ENCODE results near the gene PRSS58.

PRSS58 gene, protein sequence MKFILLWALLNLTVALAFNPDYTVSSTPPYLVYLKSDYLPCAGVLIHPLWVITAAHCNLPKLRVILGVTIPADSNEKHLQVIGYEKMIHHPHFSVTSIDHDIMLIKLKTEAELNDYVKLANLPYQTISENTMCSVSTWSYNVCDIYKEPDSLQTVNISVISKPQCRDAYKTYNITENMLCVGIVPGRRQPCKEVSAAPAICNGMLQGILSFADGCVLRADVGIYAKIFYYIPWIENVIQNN

DNA sequence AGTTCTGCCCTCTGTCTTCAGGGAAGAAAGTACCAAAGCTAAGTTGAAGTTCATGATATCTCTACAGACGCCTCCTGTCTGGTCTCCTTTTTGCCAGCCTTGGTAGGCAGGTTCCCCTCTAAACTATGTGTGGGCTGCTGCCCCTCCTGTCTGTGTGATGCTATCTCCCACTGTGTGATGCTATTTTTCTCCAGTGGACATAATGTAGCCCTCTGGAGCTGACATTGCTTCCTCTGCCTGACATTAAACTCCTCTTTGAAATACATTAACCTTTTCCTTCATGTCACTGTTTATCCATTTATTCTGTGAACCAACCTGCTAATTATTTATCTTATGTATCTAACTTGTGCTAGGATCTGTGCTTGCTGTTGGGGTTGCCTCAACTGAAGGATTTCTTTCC is at the start of gene PRSS58:
Gene PRSS58 (minus strand): TSS at position 101 of the 400 bp plus-strand sequence. CDS start 351 bp downstream, outside the sequence.
- DNase-seq: no peak

DNA sequence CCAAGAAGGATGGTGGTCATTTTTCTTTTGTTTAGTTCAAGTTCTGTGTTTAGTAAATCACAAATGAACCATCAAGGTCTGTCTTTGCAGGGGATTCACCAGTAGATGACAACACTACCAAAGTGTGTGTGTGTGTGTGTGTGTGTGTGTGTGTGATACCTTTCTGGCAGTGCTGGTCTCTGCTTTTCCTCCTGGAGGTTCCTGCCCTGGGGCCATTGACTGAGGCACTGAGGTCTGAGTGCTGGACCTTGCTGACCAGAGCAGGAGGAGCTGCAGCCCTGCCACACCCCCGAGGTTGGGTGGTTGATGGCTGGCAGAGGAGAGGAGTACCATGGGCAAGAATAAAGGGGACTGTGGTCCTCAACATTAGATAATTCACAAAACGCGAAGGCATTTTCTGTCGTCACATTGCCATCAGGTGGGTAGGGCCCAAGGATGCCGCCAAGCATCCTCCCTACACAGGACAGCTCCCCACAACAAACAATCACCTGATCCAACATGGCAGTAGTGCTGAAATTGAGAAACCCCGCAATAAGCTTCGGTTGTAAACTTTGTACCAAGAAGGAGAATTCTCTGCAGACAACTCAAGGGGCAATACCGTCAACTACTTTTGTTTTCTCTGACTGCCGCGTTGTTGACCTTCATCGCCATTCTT is 49.5 kb upstream of the PRSS58 start:
- DNase-seq: no peak

DNA sequence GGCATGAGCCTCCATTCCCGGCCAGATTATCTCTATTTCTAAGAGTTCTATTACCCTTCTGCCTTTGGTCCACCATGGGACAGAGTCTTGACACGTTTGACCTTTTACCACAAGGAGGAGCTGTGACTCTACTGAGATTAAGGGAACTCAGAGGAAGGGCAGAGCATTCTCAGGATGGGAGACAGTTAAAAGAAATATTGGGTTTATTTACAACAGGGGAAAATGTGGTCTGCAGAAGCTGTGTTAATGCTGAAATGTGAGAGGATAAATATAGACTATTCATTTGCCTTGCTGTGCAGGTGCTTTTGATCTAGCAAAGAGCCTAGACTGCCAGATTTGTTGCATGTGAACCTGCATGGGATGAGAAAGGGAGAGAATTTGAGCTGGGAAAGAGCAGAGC is 45.8 kb upstream of the PRSS58 start:
- DNase-seq: peak; percentile 55

DNA sequence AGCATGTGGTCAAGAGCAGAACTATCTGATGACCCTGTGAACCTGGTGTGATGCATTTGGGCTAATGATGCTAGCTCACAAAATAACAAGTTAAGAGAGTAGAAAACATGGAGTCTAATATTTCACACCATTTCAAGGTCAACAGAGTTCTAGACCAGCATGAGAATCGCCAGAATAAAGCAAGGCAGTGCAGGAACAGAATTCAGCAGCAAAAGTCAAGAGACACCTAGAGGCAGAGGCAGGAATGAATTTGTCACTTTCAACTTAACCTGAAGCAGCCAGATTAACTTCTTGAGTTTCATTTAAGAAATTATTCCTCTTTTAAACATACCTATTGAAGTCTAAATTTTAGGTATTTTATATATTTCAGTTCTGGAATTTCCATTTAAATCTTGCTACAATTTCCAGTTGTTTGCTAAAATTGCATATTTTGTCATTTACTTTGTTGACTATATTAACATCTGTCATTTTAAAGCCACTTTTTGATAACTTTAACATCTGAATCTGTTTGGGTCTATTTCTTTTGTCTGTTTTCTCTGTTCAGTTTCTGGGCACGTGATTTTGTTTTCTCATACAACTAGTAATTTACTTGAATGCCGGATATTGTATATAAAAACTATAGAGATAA is 44.2 kb upstream of the PRSS58 start:
- no peak for DNase-seq

DNA sequence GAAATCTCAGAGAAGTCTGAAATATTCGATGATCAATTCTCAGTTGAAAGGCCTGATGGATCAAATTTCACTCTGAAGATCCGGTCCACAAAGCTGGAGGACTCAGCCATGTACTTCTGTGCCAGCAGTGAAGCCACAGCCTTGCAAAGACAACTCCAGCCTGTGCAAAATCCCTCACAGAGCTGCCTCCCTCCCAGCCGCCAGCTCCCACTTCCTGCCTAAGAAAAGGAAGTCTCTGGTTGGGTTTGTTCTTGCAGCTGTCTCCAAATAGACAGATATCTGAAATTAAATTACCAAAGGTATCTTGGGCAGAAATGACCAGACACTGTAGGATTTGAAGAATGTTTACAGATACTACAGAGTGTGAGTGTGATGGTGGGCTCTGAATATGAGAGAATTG is 43.4 kb upstream of the PRSS58 start:
- DNase-seq: no peak

DNA sequence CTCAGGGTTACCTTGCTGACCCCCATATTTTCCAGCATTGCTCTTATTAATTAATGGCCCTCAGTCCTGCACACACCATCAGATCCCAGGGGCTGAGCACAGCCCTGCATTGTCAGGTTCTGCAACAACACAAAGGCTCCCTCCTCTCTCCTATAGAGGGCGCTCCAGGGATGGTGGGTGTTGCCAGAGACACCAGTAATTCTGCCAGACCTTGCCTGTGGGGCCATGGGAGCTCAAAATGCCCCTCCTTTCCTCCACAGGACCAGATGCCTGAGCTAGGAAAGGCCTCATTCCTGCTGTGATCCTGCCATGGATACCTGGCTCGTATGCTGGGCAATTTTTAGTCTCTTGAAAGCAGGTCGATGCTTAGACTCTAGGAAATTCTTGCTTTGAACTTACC is 42.8 kb upstream of the PRSS58 start:
- DNase-seq: peak; percentile 47

DNA sequence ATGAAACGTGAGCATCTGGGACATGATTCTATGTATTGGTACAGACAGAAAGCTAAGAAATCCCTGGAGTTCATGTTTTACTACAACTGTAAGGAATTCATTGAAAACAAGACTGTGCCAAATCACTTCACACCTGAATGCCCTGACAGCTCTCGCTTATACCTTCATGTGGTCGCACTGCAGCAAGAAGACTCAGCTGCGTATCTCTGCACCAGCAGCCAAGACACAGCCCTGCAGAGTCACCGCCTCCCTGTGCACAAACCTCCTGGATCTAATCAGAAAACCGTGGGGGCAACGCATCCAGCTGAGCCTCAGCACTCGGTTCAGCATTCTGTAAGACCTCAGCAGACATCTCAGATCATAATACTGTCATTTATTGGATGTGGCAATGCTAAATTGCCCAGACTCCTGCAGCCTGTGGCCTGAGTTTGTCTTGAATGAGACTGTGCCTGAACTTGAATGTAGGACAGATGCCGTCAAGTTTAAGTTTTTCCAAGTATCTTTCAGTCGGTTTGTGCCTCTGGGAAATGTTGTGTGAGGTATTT is 41.5 kb upstream of the PRSS58 start:
- DNase-seq: no peak

DNA sequence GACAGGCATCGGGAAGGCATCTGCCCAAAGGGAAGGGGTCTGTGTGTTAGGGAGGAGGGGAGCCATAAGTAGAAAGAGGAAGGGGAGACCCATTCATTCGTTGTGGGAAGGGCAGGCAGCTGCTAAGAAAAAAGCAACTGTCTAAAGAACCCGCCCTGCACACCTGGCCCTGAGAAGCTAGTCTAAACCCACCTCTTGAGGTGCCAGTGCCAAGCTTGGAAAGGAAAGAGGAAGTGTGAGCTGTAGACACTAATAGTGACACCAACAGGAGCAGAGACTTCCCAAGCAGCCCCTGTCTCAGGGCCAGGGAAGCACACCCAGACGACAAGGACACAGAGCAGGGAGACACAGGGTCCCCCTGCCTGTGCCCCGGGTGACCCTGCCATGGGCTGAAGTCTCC is 40.8 kb upstream of the PRSS58 start:
- DNase-seq: no peak

DNA sequence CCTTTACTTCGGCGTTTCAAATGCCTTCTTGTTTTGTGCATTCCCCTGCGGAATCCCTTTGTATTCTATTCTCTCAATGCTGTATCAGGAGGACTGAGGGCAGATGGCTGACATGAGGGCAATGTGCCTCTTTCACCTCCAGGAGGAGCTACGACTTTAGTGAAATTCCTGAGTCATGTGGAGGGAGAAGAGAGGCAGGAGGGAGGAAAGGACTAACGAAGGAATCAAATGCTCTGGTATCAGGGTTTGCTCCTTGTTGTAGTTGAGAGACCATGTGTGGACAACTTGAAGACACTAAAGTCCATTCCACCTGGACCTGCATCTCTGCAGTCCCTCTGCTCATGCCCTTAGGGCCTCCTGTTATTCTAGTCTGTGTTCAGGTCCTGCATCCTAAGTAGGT is 40.2 kb upstream of the PRSS58 start:
- DNase-seq: peak; percentile 12

DNA sequence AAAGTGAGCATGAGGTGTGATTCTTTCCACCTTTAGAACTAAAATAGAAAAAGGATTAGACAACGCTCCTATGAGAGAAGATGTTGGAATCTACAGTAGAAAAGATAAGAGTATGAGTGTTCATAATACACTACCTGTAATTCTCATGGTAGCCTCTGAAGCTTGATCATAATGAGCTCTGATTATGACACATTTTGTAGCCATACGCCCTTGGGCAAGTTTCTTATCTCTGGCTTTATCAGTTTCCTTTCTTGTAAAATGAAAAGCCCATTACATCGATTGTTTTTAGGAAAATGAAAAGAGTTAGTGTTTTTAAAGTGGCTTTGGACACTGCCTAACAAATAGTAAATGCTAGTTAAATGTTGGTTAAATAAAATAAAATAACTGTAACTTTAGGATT is 22.4 kb upstream of the PRSS58 start:
- DNase-seq: no peak

DNA sequence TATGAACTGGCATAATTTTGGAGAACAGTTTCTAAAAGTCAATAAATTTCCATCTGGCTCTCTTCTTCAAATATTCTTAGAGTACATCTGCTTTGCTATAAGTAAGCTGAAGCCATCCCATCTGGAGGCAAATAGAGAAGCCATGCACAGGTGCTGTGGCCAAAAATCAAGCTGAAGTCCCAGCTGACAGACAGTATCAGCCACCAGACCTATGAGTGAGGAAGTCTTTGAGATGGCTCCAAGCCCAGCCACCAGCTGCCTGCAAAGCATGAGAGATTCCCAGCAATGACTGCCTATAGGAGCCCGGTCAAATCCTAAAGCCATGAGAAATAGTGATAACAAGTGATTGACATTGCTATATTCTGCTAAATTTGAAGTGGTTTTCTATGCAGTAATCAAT is 21.7 kb upstream of the PRSS58 start:
- DNase-seq: no peak

DNA sequence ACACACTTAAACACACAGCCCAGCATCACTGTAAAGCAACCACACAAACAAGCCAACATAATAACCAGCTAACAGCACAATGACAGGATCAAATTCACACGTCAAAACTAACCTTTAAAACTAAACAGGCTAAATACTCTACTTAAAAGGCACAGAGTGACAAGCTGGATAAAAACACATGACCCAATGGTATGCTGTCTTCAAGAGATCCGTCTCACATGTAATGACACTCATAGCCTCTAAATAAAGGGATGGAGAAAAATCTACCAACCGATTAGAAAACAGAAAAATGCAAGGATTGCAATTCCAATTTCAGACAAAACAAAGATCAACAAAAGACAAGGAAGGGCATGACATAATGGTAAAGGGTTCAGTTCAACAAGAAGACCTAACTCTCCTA is 17.2 kb upstream of the PRSS58 start:
- no peak for DNase-seq

DNA sequence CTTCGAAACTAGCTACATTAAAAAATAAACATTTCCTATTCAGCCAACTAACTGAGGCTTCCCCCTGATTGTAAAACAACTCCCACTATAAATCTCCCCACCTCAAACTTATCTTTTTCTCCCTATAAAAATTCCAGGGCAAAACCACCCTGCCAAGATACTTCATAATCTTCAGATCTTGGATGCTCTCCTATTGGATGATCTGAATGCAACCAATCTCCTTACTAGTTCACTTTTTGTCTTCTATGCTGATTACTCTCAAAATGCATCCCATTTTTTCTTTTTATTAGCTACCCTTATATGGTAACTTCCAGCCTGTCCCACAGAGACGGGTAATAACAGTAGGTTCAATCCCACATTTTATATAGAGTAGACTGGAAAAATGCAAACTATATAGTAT is 15.0 kb upstream of the PRSS58 start:
- no peak for DNase-seq

DNA sequence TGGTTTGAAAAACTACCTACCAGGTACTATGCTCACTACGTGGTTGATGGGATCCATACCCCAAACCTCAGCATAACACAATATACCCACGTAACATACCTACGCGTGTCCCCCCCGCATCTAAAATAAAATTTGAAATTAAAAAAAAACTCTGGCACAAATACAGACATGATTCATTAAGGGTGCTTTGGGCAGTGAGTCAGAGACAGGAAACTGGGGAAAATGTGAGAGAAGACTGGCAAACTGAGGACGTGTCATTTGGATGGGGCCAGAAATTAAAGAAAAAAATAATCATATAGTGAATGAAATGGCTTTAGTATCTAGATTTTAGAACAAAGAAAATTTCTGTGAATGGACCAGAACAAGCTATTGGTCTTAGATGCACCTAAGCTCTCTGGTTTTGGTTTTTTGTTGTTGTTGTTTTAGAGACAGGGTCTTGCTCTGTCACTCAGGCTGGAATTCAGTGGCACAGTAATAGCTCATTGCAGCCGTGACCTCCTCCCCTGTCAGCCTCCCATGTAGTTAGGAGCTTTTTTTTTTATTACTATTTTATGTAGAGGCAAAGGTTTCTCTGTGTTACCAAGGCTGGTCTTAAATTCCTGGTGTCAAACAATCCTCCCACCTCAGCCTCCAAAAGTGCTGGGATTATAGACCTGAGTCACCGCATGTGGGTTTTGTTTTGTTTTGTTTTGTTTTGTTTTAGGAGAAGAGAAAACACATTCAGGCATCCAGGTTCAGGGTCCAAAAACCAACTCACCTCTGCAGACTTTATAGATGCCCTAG is 5.9 kb upstream of the PRSS58 start:
- no peak for DNase-seq

DNA sequence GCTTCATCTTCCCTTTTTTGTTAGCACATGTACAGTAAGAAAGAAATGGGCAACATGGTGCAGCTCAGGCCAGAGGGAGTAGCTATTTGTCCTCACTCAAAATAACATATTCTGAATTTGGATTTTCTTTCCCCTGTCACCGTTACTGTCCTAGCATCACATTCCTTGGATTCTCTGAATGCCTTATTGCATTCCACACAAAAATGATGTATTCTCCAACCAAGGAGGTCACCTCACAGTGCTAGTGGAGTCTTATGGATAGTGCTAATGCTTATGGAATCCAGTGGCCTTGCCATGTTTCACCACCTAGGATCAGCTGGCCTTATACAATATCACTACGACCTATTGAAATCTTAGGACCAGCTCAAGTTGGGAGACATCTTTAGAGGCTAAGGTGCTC is 7.2 kb downstream of the PRSS58 start:
- DNase-seq: no peak

DNA sequence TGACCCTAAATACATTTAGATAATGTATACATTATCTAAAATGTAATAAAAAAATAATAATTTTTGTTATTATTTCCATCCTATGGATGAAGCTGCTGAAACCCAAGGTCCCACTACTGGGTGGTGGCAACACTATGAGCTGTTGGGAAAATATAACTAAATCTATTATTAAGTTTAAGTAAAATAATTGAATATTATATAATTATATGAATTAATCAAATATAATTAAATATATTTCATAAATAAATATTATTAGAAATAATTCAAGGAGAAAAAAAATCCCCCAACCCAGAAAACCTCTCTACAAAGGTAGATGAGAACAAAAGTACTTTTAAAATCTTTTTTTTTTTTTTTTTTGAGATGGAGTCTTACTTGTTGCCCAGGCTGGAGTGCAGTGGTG is 7.9 kb downstream of the PRSS58 start:
- no peak for DNase-seq

DNA sequence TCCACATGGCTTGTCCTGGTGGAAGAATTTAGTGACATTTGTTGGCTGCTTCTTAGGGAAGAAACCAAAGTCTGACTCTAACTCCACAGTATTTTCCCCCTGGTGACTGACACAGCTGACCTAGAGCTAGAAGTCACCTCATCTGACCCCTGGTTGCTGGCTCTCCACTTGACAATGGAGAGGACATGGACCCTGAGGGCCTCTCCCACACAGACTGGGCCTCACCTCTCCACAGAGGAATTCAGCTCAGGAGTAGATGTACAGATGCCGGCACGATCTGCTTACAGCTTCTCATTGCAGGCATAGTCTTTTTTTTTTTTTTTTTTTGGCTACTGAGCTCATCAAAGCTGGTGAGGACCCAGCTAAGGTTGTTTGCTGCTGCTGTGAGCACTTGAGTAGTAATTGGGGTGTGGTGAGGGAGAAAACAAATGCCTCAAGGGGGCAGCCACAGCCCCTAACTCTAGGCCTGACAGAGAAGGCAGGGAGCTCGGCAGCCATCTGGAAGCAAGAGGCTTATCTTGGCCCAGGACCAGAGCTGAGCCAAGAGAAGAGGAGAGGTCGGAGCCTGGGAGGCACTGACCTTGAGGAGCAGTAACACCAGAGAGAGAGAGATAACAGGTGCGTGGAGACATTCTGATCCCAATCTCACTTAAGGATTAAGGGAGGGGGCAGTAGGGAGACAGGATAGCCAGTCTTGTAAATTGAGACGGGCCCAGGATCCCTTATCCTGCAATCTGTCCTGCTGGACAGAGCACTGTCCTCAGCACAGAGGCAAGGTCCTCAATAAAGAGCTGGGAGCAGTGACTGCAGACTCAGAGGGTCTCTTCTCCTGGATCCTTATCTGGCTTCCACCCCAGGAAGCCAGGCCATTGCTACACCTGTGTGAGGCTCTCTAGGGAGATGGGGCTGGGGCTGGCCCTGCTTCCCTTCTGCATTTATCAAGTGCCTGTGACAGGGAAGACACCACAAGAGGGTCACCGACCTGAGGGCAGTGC is 9.4 kb downstream of the PRSS58 start:
- DNase-seq: no peak

DNA sequence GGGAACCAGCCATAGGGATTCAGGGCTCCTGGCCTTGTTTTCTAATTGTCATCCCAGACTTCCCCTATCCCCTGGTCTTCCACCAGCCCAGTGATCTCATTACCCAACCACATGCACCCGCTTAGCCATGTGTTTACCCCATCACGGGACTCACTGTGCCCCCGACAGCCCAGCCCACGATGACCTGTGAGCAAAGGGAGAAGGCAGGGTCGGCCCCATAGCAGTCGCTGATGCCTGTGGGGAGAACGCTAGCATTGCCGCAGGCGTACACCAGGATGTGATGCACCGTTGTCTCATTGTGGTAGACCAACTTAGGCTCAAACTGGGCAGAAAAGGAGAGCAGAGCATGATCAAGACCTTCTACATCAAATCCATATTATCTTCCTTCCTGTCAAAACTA is 14.0 kb downstream of the PRSS58 start:
- DNase-seq: no peak

DNA sequence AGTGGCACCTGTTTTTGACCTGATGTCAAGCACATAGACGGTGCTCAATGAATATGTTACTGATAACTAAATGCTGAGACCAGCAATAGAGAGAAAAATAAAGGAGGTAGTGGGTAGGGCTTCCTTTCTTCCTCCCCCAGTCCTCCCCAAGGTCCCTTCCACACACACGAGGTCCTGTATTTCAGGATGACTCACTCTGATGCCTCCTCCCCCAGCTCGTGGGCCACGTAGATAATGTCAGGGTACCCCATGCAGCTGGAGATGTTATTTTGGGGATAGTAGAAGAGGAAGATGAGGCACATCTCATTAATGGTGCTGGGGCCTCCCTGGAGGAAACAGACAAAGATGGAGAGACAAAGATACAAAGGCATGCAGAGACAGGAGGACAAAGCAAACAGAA is 17.3 kb downstream of the PRSS58 start:
- no peak for DNase-seq

DNA sequence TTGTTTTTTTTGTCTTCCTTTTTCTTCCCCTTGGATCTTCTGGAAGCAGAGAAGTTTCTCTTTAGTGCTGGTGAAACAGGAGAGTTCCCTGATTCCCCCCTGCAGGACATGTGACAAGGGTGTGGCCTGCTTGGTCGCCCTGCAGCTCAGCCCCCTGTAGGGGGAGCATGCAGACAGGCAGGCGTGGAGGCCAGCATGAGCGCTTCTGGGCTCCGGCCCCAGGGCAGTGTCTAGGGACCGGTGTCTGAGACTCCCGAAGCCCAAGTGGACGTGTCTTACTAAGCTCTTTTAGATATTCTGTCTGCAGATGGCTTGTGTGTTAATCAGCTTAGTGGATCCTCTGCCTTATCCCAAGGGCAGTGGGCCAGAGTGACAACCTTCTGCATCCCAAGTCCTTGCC is 26.1 kb downstream of the PRSS58 start:
- DNase-seq: no peak

DNA sequence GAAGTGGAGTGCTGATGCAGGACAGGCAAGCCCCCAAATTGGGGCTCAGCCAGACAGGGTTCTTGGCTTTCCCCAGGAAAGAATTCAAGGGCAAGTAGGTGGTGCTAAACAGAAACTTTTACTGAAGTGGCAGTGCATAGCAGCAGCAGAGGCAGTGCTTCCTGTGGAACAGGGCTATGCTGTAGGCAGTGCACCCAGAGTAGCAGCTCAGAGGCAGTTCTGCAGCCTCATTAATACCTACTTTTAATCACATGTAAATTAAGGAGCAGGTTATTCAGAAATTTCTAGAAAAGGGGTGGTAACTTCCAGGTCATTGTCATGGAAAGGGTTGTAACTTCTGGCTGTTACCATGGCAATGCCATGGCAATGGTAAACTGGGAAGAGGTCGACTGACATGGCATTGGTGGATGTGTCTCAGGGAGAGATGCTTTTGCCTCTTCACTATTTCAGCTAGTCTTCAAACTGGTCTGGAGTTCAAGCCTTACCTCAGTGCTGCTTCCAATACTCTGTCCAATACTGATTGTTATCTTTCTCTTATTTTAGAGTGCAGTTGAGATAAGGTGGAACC is 29.2 kb downstream of the PRSS58 start:
- DNase-seq: no peak
